IPS DF 4.7 (cell line): Measurements from ENCODE around the gene NUDT2.
"Not testable (repeated sequence)": the region's sequence is repeated elsewhere in the genome, so short reads cannot be mapped to it uniquely, and the experiment has no call there.

Experiments used
- DNase-seq: peaks from one replicate; pipeline ENCODE4 v3.0.0-alpha.2; 2013; ENCODE audit warnings: low spot score; ENCODE audit errors: extremely low read depth

Gene NUDT2

DNA sequence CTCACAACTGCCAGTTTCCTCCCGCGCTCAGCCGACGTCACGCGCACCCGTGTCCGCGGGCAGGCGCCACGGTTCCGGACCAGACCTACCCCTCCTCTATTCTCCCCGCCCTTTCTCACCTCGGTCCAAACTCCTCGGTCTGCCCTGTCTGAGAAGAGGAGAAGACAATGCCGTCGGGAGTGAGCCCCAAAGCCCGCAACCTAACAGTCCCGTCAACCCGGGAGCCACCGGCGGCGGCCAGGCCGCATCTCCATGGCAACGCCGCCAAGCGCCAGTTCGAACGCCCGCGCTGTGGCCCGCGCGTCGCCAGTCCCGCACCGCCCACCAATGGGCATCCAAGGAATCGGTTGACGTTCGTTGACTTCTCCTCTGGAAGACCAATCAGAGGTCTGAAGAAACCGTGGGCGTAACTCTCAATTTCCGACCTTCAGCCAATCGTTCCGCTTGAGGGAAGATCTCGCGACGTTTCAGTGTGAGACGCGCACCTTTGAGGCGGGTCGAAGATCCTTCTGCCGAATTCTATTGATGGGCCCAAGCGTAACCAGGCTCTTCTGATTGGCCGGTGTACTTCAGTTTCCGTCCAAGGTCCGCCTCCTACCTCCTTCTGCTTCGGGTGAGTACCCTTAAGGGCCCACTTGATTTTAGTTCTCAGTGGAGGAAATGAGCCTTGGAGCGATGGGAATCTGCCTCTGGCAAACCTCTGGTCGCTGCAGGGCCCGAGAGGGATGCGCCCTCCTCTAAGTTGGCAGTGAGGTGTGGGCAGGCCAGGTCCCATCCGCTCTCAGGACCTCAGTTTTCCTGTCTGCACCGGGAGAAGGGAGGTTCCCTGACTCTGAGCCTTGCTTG lies at the start of gene NUDT2, which contains the start of gene KIF24:
NUDT2 (plus strand) TSS at position 583 of the 846 bp plus-strand sequence. CDS start 9,471 bp downstream, outside the sequence.
KIF24 (minus strand) TSS at position 282 of the 846 bp plus-strand sequence. CDS start 17,922 bp downstream, outside the sequence.
- DNase-seq: peak; percentile 100

DNA sequence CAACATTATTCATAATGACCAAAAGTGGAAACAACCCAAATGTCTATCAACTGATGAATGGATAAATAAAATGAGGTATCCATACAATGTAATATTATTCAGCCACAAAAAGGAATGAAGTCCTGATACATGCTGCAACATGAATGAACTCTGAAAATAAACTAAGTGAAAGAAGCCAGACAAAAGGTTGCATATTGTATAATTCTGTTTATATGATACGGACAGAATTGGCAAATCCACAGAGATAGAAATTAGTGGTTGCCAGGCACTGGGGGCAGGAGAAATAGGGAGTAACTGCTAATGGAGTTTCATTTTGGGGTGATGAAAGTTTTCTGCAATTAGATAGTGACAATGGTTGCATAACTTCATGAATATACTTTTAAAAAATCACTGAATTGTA lies 47.3 kb upstream of the NUDT2 start:
- no peak for DNase-seq

DNA sequence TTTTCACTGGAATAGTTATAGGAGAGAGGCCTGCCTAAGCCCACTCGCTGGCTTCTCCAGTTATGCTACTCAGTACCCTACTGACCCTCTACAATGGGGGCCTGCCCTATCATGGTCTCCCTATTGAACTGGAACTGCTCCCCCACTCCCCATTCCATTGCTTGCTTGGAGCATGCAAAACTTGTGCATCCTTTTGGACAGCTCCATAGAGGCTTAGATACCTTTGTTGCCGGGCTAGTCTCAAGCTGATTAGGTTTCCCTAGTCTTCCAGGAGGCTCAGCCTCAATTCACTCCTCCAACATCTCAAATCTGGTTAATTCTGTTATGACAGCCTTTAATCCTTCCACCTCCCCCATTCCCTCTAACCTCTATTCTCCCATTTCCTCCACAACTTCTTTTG lies 40.2 kb upstream of the NUDT2 start:
- DNase-seq: no peak

DNA sequence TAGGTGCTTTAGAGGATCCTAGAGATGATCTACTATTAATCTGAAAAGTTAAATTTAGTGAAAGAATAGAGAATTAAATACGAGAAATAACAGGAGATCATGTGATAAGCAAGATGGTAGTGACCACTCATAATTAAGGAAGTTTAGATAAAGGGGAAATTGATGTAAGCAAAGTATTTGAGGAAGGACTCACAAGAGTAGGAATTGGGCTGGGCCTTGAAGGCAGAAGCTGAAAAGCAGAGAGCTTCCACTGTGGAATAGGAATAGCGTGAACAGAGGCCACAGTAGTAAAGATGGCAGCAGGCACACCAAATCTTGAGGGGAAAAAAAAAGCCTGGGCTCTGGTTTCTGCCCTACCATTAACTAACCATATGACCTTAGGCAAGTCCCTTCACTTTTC lies 38.3 kb upstream of the NUDT2 start:
- no peak for DNase-seq

DNA sequence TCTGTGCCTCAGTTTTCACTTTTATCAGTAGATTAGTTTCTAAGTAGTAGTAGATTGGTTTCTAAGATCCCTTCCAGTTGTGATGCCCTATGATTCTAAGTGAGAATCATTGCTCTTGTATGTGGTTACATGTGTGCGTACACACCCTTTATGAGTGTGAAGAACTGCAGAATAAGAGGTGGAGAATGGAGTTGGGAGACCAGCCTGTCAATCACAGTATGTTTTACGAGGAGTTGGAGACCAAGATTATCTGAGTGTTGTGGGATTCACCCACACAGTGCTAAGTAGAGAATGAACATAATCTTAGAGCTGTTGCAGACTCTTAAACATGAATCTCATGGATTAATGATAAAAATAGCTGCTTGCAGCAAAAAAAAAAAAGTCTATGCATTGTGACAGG lies 37.9 kb upstream of the NUDT2 start:
- no peak for DNase-seq

DNA sequence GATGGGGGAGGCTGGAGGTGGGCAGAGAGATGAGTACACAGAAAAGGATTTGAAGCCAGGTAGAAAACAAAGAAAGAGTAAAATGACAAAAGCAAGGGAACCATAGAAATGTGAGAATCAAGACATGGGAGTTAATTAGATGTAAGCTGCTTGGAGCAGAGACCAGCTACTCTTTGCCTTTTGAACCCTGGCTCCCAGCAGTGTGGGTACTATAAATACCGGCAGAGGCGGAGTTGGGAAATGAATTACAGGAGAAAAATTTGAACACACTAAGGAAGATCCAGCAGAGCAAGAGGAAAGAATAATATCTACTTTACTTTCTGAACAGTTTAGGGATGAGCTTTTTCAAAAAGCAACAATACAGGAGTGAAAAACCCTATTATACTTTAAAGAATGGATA lies 36.8 kb upstream of the NUDT2 start:
- DNase-seq: no peak

DNA sequence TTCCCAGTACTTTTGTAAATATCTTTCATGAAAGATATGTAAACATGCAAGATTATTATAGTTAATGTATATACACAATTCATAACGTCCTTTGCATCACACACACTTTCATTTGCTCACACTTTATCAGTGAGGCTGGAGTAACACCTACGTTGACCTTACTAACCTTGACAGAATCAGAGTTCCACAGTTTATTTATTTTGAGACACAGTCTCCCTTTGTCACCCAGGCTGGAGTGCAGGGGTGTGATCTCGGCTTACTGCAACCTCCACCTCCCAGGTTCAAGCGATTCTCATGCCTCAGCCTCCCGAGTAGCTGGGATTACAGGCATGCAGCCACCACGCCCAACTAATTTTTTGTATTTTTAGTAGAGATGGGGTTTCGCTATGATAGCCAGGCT lies 28.3 kb upstream of the NUDT2 start:
- DNase-seq: not testable (repeated sequence)

DNA sequence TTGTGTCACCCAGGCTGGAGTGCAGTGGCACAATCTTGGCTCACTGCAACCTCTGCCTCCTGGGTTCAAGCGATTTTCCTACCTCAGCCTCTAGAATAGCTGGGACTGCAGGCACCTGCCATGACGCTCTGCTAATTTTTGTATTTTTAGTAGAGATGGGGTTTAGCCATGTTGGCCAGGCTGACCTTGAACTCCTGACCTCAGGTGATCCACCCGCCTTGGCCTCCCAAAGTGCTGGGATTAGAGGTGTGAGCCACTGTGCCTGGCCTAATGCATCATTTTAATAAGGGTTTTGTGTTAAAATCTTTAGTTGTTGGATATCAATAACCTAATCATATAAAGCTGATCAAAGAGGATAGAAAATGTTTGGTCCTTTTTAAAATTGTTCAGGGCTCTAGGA lies 21.1 kb upstream of the NUDT2 start:
- DNase-seq: not testable (repeated sequence)

DNA sequence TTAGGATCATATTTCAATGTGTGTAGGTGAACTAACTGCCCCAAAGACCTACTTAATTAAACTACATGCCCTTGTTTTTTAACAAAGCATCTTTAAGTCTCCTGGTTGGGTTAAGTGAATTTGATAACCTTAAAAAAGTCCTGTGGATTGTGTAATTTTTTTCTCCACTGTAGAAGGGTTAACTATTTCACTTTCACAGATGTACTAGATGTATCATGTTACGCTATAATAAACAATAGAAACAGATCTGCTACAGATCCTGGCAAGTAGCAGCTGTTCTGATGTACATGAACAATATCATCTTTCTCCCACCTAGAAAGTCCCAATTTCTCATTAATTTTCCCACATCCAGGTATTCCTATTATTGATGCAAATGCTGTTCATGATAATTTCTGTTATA lies 19.2 kb upstream of the NUDT2 start:
- DNase-seq: no peak

DNA sequence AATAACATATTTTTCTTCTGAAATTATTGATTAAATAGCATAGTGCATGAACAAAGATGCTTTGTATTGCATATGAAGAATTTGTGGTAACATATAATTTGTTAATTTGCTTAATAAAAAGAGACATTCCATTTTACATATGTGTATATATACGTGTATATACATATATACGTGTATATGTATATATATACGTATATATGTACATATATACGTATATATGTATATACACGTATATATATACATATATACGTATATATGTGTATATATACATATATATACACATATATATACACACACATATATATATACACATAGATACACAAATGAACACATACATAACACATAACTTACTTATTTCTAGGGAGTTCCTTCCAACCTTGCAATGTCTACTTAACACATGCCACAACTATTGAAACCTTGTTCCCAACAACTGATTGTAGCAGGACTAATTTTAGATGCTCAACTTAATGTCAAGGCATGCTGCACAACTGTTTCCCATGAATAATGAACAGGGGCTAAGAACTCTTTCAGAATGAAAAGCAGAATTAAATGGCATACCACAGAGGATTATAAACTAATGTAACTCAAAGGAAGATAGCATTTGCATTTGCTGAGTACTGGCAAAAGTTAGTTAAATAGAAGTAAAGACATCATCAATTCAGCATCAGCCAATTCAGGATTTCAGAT lies 17.7 kb upstream of the NUDT2 start:
- DNase-seq: no peak

DNA sequence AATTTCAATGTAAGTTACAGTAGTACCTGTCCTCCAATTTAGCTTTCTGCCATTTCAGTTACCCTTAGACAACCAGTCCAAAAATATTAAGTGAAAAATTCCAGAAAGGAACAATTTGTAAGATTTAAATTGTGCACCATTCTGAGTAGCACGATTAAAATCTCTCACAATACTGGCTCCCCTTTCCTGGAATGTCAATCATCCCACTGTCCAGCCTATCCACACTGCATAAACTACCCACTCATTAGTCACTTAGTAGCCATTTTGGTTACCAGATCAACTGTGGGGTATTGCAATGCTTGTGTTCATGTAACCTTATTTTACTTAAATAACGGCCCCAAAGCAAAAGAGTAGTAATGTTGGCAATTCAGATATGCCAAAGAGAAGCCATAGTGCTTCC lies 11.9 kb upstream of the NUDT2 start:
- no peak for DNase-seq

DNA sequence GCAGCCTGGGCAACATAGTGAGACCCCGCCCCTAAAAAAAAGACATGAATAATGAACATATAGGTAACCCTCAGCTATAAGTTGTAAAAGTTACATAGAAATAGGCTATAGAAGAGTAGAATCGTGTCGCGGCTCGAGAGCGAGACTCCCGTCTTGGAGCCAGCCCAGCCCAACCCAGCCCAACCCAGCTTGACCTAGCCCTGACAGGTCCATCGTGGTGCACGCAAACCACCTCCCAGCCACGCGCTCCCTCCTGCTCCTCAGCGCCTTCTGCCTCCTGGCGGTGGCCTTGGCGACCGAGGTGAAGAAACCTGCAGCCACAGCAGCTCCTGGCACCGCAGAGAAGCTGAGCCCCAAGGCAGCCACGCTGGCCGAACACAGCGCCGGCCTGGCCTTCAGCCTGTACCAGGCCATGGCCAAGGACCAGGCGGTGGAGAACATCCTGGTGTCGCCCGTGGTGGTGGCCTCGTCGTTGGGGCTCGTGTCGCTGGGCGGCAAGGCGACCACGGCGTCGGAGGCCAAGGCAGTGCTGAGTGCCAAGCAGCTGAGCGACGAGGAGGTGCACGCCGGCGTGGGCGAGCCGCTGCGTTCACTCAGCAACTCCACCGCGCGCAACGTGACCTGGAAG lies 11.1 kb upstream of the NUDT2 start:
- DNase-seq: no peak

DNA sequence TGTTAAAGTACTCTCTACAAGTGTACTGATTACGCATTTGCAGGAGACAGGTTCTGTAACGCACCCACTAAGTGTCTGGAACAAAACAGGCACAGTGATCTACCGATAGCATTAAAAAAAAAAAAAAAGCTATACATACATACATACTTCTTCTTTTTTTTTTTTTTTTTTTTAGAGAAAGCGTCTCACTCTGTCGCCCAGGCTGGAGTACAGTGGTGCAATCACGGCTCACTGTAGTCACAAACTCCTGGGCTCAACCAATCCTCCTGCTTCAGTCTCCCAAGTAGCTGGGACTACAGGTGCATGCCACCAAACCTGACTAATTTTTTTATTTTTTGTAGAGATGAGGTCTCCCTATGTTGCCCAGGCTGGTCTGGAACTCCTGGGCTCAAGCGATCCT lies 7.9 kb upstream of the NUDT2 start:
- DNase-seq: no peak

DNA sequence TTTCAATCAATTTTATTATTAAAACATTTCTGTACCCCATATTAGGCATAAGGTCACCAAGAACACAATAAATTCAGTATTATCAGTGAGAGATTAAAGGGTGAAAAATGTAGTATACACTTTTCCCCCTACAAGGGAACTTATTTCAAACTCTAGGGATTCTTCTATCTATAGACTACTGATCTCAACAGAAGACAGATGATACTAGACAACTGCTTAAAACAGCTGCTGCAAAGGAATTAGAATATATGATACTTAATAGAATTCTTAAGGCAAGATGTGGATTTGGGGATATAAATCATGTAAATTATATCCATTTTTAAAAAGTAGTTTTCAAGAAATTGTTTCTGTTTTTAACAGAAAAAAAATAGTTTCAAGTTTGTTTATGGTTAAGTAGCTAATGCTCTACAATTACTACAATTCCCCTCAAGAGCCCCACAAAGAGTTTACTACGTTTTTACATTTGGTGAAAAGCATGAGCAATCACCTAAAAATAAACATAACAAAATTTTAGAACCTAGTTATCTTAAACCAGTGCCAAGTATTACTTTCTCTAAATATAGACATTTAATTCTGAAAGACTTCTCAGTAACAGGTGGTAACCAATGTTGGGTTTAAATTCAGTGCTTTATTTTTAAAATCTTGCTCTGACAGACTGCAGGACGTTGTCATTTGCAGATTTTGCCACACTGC lies 6.3 kb upstream of the NUDT2 start:
- no peak for DNase-seq

DNA sequence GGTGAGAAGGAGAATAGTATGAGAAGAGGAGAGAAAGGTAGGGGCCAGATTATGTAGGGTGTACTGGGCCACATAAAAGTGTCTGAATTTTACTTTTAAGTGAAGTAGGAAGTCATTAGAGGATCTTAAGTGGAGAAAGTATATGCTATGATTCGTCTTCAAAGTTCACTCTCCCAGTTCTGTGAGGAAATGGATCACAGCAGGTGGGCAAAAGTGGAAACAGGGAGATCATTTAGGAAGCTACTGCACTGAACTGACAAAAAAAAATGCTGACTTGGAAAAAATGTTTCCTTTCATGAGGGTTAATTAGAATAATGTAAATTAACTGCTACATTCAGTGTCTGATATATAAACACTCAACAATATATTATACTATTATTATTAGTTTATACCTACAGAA lies 2.7 kb upstream of the NUDT2 start:
- DNase-seq: no peak

DNA sequence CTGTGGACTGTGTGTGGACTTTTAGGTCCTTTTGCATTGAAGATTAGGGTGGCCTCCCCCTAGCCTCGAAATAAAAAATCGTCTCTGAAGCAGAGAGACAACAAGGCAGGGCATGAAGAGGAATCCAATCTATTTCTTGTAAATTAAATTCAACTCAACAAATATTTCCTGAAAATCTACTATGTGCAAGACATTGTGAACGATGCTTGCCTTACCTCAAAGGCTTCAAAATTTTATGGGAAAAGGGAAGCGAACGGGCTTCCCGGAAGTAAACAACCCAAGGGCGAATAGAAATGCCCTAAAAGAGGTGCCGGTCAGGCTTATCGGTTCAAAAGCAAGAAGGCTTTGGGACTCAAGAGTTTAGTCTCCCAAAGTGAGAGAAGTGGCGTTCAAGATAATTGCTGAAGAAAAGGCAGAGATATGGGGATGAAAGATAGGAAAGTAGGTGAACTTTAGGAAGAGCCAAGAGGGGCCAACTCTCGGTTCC lies 826 bp upstream of the NUDT2 start:
- DNase-seq: no peak

DNA sequence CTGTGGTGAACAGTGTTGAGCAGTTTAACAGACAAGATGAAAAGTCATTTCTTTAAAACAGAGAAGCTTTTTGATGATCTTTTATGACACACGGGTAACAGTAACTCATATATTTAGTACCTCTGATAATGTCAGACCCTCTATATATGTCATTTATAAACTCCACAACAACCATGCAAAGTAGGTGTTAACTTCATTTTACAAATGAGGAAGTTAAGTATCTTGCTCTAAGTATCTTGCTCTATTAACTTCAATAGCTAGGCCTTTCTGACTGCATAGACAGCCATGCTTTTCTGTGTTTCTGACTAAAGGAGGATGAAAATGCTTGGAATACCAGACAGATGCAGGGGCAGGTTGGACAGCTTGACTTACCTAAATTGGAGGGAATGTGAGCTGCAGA lies 1.8 kb downstream of the NUDT2 start:
- DNase-seq: no peak

DNA sequence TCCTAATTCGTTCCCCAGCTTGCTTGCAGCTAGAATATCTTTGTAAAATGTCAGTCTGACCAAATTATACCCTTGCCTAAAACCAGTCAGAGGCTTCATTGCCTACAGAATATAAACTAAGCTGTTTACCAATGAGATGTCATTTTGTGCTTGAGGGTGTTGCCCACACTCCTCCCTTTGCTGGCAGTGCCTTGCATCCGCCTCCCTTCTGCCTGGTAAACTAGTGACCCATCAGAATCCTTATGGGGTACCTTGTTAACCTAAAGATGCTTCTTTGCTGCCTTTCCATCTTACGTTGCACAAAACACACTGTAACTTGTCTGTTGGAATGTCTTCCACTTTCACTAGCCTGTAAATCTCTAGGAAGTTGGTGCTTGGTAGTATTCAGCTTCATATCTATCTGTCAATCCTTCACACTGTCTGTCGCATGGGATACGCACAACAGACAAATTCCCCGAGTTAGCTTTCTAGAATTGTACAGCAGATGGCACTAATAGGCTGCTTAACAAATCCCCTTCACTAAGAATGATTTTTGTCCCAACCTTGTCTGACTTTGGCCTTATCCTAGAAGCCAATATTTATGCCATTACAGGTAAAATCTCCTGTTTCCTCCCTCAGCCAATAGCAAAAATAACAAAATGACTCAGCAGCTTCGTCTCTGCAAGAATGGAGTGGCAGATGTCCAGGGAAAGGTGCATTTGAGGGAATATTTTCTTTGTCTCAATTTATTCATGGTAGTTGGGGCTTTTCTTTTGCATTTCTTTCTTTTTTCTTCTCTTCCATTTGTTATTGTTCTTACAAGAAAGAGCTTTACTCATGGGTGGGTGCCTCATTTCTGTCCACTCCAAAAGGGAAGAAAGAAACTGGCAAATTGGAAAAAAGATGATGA lies 3.0 kb downstream of the NUDT2 start:
- DNase-seq: peak; percentile 25

DNA sequence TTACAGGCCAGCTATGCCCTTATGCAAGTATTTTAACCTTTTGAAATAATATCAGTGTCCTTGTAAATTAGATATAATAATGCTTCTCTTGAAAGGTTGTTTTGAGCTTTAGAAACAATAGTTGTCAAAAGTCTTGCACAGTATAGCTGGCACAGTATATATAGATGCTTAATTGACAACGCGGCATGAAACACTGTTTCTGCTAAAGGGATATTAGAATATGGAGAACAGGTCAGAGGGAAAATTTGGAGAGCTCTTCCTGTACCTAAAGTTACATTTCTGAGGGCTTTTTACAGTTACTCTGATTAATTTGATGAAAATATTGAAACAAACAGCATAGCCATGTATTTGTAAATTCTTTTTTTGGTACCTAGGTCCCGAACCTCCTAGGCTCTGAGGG lies 4.5 kb downstream of the NUDT2 start:
- no peak for DNase-seq

DNA sequence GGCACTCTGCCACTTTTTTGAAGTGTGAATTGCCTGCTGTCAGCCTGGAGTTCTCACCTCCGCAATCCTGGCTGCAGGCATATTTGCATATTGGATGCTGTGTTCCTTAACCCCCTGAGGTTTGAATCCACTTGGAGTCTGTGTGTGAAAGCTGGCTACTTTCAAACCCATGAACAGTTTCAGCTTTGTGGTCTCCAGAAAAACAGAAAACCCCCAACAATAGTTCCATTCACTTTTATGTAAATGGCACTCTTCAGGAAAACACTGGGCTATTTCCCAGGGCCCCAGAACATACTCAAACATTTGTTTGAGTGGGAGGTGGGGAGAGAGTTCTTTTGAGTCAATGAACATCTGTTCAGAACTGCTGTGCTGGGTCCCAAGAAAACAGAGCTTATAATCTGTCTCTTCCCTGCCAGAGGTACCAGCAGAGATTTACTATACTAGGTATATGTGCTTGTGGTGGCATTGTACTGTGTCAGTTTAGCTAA lies 5.0 kb downstream of the NUDT2 start:
- peak; percentile 41 for DNase-seq
